NCI-H2171 treated with DMSO at 0.1 percent for 48 hours (cell line): Measurements from ENCODE around the gene WDR37.

Source experiments
- DNase-seq: peaks from one replicate; lab custom pipeline; 2025; lab: John Stamatoyannopoulos, UW

Gene WDR37

GRCh38 chr10:1169981-1170866, 114.0 kb downstream of the WDR37 start:
- no peak for DNase-seq

GRCh38 chr10:1170867-1171180, 114.6 kb downstream of the WDR37 start:
- DNase-seq, result no peak

GRCh38 chr10:1171182-1171581, 115.0 kb downstream of the WDR37 start:
- DNase-seq, result no peak

GRCh38 chr10:1171586-1171985, 115.4 kb downstream of the WDR37 start:
- DNase-seq, result no peak

GRCh38 chr10:1172256-1172984, 116.2 kb downstream of the WDR37 start:
- DNase-seq, result no peak

- no peak for DNase-seq
Measured at GRCh38 chr10:1173091-1173490, 116.9 kb downstream of the WDR37 start.

- no peak for DNase-seq
Measured at GRCh38 chr10:1174022-1174421, 117.8 kb downstream of the WDR37 start.

- DNase-seq, result no peak
Measured at GRCh38 chr10:1175956-1176565, 119.9 kb downstream of the WDR37 start.

- DNase-seq, result no peak
Measured at GRCh38 chr10:1177936-1178335, 121.8 kb downstream of the WDR37 start.

GRCh38 chr10:1178506-1178905, 122.3 kb downstream of the WDR37 start:
- DNase-seq, result no peak

- DNase-seq, result no peak
Measured at GRCh38 chr10:1179346-1180070, 123.3 kb downstream of the WDR37 start.

- DNase-seq, result no peak
Measured at GRCh38 chr10:1180071-1180730, 124.0 kb downstream of the WDR37 start.

GRCh38 chr10:1180836-1181235, 124.7 kb downstream of the WDR37 start:
- DNase-seq, result no peak
